ENCODE results near the gene MED9.
A peak's percentile ranks its signal among the peaks of the same experiment; 100 is the strongest.

MED9 gene

DNA sequence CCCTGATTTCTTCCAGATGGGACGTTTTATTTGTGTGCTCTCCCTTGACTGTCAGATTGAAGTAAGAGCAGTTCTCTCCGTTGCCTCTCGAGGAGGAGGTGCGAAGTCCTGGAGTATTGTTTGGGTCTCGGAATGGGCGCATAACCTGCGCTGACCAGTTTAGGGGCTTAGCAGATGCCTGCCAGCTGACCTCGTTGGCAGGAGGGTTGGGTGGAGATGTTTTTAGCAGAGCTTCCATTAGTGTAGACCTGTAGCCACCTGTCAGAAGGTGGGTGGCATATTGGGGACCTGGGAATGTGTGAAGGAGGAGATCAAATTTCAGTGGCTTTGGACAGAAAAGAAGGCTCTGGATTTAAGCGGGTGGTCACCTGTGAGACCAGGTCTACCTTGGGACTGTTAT lies 15.8 kb downstream of the MED9 start:
- DNase-seq, result no peak

DNA sequence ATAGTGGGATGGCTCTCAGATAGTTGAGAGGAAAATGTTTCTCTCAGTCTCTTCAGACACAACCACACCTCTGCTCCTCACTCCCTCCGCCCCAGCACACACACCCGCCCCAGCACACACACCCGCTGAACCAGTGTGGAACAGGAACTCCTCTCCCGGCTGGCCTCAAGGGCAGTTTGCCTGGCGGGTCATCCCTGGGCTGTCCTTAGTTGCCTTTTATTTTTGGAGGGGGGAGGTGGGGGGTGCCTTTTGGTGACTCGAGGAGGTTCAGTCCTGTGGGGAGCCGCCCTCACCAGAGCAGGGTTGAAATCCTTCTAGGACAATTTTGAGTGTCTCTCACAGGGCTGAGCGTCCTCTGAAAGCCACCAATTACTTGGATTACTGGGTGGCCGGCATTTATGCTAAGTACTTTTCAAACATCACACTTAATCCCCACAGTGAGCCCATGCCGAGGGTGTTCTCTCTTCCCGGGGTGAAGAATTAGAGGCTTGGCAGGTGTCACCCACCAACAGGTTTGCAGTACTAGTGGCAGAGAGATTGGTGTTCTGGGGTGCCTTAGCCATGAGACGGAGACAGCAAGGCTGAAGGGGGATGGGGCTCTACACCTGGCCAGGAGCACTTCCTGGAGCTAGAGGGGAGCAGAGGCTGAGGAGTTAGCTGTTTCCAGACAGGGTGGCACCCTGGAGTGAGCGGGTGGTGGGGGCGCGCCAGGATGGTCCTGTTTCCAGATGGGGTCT lies 16.6 kb downstream of the MED9 start:
- DNase-seq, result no peak

DNA sequence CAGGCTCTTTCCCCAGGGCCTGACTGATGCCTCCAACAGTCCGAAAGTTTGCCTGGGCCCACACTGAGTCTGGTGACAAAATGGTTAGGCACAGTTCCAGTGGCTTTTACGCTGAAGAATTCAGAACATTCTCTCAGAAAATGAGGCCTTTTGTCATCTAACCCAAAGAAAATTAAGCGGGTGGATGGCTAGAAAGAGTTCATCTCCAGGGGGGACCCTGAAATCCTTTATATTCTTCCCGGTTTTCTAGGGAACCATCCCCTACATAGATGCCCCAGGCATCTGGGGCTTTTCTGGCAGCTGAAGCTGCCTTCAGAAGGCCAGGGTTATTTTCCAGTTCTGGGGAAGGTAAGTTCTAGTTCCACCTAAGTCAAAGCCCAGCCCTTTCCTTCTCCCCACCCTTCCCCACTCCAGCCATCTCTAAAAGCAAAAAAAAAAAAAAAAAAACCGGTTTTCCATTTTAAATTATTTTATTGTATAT lies 17.2 kb downstream of the MED9 start:
- no peak for DNase-seq

DNA sequence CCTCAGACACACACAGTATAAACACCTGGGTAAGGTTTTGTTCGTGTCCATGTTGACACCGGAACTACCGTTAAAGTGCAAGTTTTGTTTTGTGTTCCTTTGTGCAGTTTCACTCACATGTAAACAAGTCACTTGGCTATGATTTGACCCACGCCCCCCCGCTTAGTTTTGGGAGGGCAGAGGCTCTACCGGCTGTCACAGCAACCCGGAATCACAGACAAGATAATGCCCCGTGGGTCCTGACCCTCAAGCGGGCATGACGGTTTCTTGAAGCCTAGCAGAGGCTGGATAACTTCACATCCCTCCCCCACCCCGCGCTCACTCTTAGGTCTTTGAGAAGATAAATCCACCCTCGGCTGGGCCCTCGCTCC lies 17.7 kb downstream of the MED9 start:
- DNase-seq, result no peak

DNA sequence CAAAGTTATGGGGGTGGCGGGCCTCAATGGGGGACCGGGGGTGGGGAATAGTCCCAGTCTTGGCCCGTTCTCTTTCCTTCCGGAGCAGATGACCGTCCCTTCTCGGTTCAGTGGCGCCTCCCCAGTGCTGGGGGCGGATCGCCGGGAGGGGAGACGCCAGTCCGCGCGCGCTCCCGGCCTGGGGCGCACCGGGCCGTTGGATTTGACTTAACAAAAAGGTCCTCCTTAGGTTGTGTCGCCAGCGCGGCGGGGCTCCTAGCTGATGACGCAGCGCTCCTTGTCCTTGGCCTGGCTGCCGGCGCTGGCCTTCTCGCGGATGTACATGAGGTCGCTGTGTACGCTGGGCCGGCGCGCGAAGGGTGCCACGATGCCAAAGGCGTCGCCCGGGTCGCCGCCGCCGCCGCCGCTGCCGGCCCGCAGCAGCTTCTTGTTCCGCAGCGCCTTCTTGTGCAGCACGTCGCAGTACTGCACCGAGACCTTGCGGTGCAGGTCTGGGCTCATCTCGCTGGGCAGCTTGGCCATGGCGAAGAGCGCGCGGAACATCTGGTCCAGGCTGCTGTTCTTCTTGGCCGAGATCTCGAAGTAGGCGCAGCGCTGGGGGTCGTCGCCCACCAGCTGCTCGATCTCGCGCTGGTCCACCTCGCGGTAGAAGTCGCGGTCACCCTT lies 18.2 kb downstream of the MED9 start:
- DNase-seq, result no peak

DNA sequence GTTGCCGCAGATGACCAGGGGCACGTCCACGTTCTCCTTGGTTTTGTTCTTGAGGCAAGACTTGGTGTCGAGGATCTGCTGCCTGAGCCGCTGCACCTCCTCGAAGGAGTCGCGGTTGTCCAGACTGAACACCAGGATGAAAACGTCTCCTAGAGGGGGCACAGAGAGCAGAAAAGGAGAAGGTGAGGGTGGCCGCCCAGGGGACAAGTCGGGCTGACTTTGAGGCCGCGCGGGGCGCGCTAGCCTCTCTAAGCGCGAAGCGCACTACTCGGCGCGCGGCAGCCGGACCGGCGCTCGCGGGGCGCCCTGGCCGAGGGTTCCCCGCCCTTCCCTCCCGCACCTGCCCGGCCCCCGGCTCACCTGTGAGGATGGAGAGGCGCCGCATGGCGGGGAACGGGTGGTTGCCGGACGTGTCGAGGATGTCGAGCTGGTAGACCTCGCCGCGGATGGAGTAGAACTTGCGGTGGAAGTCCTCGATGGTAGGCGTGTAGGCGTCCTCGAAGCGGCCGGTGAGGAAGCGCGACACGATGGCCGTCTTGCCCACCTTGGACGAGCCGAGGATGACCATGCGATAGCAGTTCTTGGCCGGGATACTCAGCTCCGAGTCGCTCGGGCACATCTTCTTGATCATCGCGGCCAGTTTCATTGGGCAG lies 18.9 kb downstream of the MED9 start:
- DNase-seq, result peak; percentile 10

DNA sequence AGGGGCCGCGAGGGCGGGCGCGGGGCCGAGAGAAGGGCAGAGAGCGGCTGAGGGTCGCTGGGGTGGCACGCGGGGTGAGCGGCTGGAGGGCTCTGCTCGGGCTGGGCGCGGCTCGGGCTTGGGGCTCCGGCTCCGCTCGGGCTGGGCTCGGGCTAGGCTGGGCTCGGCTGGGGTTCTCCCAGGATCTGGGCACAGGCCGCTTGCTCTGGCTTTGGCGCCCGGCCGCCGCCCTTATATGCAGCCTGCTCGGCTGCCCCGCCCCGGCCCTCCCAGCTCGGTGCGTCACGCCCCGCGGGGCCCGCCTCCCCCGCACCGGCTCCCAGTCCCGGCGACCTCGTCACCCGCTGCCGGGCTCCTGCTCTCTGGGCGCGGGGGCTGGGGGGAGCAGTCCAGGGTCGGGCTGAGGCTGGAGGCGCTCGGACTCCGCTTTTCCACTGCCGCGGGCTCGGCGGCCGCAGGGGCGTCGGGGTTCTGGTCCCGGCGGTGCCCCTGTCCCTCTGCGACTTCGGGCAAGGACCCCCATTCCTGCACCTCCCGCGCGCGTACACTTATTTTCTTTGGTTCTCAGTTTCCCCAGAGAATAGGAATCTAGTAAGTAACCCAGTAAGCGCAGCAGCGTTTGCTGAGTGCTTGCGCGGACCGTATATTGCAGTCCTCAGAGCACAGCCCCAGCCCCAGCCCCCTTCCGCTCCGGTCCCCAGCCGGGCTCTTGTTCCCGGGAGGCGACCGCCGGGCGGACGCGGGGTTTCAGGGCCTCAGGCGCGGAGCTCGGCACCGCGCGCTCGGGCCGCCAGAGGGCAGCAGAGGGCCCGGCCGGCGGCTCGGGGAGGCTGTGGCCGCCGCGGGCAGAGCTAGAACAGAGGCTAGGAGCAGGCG lies 19.6 kb downstream of the MED9 start, which contains the start of gene RASD1:
RASD1 (minus strand) TSS at position 207 of the 876 bp plus-strand sequence. CDS start 214 bp downstream, outside the sequence.
- peak; percentile 79 for DNase-seq

DNA sequence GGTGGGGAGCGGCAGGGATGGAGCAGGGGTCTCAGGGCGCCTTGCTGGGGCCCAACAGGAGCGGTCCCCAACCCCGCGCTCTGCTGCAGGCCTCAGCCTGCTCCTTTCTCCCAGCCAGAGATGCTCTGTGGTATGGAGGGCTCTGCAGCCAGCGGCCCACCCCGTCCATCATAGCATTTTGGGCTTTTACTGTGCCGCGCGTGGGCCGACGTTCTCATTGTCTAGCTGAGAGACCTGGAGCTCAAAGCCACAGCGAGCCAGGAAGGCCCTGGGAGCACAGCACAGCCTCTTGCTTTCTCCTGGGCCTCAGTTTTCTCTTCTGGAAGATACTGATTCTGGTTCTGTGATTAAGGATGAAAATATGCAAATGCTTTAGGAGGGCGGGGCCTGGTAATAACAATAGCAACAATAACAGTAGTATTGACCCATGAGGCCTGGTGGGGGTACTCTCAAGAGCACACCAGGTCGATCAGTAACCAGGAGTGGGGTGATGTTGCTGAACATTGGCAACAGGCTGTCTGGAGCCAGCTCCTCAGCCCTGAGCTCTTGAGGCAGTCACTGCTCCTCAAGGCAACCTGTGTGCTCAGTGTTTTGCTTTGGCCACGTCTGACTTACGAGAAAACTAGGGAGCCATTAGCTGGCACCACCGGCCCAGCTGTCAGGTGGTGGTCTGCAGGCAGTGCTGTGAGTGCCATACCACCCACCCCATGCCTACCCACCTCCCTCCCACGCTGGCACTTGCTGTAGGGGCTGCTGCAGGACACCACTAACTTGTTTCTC lies 20.5 kb downstream of the MED9 start:
- no peak for DNase-seq

DNA sequence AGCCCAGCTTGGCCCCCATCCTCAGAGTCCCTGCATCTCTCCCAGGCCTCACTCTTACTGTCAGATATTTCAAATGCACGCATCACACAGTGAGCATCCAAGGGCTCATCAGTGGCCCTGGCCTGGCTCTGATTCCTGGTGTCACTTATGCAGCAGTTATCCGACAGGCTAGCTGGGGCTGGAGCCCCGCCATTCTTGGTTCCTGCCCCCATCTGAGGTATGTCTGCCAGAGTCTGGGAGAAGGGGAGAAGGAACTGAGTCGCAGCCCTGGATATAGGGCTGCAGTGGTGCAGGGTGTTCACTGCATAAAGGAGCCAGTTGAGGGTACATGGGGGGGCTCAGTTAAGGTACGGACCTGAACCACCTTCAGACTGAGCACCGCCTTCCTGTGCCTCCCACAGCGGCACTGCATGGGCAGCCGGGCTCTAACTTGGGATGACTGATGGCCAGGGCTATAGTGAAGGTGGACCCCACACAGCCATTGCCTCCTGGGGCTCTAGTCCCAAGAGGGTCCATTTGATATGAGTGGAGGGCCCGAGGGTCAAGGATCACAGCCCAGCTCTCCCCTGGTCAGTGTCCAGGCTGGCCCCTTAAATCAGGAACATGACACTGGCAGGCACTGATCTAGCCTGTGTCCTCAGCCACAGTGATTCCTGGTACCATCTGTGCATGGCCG lies 21.2 kb downstream of the MED9 start:
- DNase-seq, result no peak

DNA sequence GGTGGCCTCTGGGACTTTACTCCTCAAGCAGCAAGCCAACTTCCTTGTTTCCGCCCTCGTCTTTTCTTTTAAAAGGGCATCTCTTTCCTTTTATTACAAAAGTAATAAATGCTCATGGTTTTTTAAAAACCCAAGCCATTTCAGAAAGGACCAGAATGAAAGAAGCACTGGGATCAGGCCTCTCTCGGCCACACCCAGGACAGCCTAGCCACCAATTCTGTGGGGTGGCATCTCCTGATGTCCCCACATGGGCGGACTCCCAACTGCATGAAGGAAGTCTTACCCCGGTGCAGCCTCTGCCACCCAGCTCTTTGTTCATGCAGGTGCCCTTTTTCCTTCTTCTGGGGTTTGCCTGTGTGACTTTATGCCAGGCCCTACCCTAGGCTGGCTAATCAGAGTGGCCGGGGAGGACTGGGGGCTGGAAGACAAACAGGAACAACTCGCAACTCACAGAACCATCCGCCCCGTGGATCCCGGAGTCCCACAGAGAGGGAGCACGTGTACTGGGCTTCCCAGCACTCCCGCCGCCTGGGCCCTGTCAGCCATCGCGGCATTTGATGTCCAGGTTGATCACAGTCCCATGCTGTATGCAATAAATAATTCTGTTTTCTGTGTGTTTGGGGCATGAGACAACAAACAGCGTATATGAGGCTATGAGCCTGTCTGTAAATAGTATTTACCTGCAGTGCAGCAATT lies 22.0 kb downstream of the MED9 start:
- DNase-seq, result no peak

DNA sequence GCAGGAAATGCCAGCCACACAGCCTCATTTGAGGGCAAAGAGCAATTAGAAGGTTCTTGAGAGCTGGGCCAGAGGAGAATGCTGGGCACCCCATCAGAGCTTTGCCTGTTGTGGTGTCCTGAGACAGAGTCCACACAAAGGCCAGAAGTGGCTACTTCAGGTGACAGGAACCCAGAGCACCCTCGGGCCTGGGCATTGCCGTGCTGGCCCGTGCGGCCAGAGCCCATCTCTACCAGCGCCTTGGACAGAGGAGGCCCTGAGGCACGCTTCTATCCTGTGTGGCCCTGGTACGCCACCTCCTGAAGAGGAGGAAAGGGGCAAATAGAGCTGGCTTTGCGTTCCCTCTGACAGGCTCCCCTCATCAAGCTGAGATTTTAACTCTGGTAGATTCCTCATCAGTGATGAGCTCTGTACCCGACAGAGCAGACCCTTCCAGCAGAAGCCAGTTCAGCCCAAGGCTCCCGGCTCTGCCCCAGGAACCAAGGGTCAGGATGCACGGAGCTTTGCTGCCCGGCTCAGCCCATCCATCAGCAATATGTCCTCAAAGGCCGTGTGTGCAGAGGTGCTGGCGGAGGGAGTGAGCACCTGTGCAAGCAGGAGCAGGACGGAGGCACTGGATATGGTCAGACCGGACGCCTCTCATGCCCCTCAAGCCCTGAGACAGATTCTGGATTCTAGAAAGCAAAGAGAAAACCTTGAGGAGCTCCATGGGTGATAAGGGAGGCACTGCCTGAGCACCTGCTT lies 22.8 kb downstream of the MED9 start:
- DNase-seq, result no peak

DNA sequence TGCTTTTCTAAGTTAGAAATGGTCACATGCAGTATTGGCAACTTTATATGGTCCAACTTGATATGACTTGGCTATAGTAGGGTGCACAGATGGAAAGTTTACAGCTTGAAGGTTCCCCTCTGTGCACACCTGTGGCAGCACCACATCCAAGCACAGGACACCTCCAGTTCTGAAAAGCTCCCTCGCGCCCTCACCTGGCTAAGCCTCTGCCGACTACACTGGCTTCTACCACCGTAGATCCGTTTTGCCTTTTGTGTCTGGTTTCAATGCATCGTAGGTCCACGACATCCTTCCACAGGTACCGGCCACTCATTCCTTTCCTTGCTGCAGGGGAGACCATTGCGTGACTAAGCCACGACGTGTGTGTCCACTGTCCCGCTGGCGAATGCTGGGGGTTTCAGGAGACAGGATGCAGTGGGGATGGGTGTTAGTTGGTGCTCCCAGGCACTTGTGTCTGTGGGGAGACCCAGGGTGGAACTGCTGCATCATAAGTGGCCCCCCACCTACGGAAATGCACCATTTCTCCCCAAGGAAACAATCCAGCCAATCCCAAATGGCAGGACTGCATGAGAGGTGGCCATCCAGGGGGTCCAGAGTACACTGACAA lies 24.3 kb downstream of the MED9 start:
- DNase-seq, result no peak

DNA sequence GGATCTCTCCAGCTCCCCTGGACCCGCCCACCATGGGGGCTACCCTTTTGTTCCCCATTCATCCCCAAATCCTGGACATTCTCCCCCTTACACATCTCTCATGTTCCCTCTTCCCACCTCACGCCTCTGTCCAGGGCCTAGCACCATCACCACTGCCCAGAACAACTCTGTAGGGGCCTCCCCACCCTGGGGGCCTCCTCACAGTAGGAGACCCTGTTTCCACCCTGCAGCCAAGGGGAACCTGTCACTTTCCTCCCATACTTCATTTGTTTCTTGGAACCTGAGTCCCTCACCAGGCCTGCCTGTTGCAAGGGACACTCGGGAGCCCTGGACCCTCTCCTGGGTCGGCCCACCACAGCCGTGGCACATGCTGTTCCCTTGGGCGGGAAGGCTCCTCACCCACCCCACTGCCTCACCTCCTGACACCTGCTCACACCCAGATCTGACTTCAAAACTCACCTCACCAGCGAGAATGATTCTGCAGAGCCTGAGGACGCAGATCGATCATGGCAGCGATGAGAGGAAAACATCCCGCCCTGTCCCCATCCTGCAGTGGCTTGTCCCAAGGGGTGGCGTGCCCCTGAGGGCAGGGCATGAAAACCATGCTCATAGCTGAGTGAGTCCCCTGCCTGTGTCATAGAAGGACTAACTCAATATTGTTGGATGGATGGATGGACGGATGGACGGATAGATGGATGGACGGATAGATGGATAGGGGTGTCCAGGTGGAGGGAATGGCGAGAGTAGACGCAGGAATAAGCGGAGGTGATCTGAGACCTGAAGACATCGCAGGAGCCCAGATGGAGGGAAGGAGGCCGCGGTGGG lies 26.2 kb downstream of the MED9 start:
- DNase-seq, result no peak

DNA sequence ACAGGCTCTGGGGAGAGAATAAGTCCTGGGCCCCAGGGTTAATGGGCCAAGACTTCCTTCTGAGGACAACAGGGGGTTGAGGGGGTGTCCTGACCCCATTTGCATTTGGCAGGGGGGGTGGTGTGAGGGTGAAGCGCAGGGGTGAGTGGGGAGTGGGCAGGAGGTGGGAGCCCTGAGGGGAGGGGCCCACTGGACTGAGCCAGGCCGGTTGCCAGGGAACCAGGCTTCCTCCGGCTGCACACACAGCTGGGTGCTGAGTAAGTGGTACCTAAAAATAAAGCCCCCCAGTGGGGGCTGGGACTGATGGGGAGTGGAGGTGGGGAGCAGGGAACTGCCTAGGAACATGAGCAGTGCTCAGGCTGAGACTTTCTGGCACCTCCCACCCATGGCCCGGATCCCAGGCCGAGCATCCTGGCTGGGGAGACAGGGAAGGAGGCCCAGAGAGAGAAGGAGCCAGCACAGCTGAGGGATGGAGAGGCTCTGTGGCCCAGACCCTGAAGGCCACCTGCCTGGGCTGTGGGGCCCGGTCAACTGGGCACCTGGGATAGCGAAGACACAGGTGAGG lies 26.8 kb downstream of the MED9 start:
- DNase-seq, result no peak

DNA sequence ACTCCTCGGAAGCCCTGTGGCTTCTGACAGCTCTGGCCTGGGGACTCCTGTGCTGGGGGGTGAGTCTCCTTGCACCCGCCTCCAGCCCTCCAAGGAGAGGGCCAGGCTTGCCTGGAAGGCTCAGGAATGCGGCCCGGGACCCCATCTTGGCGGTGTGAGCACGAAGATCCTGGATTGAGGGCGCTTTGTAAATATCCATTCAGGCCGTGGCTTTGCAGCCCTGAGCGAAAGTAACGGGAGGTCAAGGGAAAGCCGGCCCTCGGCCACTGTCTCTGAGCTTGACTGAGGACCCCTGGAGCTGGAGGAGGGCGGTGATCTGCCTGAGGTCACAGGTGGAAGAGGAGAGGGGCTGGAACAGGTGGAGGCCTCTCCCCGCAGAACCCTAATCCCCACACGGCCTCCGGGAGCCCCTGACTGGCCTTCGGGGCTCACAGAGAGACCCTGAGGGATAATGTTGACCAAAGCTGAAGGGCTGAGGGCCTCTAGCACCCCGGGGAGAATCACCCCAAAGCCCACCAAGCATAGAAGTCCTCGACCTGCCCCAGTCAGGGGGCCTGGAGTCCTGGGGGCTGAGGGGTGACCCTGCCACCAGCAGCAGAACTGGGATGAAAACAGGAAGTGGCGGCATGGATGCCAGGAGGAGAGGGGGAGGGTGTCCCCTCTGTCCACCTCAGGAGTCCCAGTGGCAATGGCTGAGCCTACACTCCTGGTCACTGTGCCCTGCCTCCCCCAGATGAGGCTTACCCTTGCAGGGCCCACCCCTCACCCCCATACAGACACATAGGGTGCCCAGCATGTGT lies 27.7 kb downstream of the MED9 start:
- no peak for DNase-seq

DNA sequence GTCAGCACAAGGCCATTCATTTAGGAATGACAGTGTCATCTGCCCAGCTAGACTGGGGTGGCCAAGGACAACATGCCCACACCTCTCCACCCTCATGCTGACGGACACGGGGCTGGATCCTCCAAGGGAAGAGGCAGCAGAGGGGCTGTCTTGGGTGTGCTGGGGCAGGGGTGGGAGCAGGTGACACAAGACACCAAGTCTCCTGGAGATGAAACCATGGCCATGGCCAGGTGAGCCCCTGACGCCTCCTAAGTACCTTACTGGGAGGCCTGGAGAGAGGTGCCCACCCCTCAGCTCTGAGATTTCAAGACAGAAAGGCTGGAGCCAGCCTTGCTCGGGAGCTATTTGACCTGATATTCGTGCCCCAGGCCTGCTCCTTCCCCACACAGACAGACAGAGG lies 28.4 kb downstream of the MED9 start:
- DNase-seq, result no peak

DNA sequence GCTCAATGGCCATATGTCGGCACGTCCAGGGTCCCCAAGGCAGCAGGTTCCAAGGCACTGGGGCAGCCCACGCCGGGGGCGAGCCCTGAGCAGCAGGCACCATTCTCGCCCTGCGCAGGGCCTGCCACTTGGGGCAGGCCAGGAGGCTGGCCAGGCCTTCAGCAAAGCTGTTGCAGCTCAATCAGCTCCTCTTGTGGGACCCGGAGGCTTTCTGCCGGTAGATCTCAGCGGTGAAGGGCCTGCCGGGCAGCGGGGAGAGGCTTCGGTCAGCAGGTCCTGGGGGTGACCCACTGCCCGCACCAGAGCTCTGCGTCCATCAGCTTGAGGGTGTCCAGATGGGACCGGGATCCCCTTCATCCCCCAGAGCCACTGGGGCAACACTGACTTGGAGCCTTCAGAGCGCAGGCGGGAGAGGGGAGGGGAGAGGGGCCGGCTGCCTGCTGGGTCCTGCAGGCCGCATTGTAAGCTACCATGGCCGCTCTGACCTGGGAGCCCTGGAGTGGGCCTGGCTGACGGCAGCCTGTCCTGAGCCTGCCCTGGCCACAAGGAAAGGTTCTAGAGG lies 28.9 kb downstream of the MED9 start:
- DNase-seq, result no peak
